HCT116 (cell line): ENCODE measurements around the gene IRF9.

ENCODE experiments used
- ATF3 ChIP-seq: IDR thresholded peaks from 2 replicates; pipeline ENCODE4 v1.6.1; 2012
- CEBPB ChIP-seq: IDR thresholded peaks from 2 replicates; pipeline ENCODE4 v1.6.1; 2012; ENCODE audit warnings: low read depth
- CTCF ChIP-seq, 3 experiments: fragments of 200-600 bp in 1 of 3; sonication (generic) in 1 of 3; IDR thresholded peaks in 2 of 3; conservative IDR thresholded peaks in 1 of 3; 2 replicates each; pipeline ENCODE4 v1.5.1; 2012 to 2017; ENCODE audit warnings: low read depth in 2 of 3, low read length in 2 of 3, antibody characterized with exemption in 1 of 3, borderline replicate concordance in 1 of 3, control low read depth in 1 of 3, mild to moderate bottlenecking in 1 of 3, mixed read lengths in 1 of 3, mixed run types in 1 of 3, moderate library complexity in 1 of 3; ENCODE audit not compliant: insufficient read depth in 1 of 3
- EGR1 ChIP-seq: IDR thresholded peaks from 2 replicates; pipeline ENCODE4 v1.6.1; 2012; ENCODE audit warnings: low read depth
- EZH2 ChIP-seq: fragments of 200-600 bp; sonication (generic); IDR thresholded peaks from 2 replicates; pipeline ENCODE4 v1.6.1; 2017; ENCODE audit warnings: antibody characterized with exemption, mixed run types
- EZH2phosphoT487 ChIP-seq: fragments of 200-600 bp; IDR thresholded peaks from 2 replicates; pipeline ENCODE4 v1.6.1; 2018; ENCODE audit warnings: antibody characterized with exemption, borderline replicate concordance
- FOSL1 ChIP-seq: IDR thresholded peaks from 2 replicates; pipeline ENCODE4 v1.6.1; 2012; ENCODE audit warnings: low read depth
- MAX ChIP-seq: IDR thresholded peaks from 2 replicates; pipeline ENCODE4 v1.6.1; 2012
- POLR2A ChIP-seq: IDR thresholded peaks from 2 replicates; pipeline ENCODE4 v1.7.0; 2011; ENCODE audit warnings: borderline replicate concordance; ENCODE audit not compliant: insufficient read depth, insufficient read length; ENCODE audit errors: extremely low read depth
- POLR2AphosphoS5 ChIP-seq: IDR thresholded peaks from 2 replicates; pipeline ENCODE4 v1.6.1; 2011; ENCODE audit warnings: mild to moderate bottlenecking, low read depth, low read length, moderate library complexity
- REST ChIP-seq: IDR thresholded peaks from 2 replicates; pipeline ENCODE4 v1.6.1; 2012; ENCODE audit warnings: low read depth
- SP1 ChIP-seq: IDR thresholded peaks from 2 replicates; pipeline ENCODE4 v1.6.1; 2012; ENCODE audit warnings: low read depth
- TCF7L2 ChIP-seq: IDR thresholded peaks from 2 replicates; pipeline ENCODE4 v1.7.0; 2011; ENCODE audit warnings: borderline replicate concordance, inconsistent platforms; ENCODE audit not compliant: insufficient read depth, insufficient read length; ENCODE audit errors: extremely low read depth
- YY1 ChIP-seq: IDR thresholded peaks from 2 replicates; pipeline ENCODE4 v1.6.1; 2011; ENCODE audit warnings: low read length, low read depth, moderate library complexity, mild to moderate bottlenecking; ENCODE audit not compliant: insufficient replicate concordance; ENCODE audit errors: extremely low read depth

- no peak for TF ChIP-seq POLR2A
- TF ChIP-seq CTCF (IDR thresholded peaks at IDR 0.05 in 2 of 3, conservative IDR thresholded peaks at IDR 0.05 in 1 of 3; ENCODE audit: borderline replicate concordance in 1 of 3, insufficient read depth in 1 of 3, low read depth in 2 of 3, low read length in 2 of 3): no peak
- no peak for TF ChIP-seq EGR1
- no peak for TF ChIP-seq REST
- no peak for TF ChIP-seq ATF3
- TF ChIP-seq MAX: no peak
- no peak for TF ChIP-seq SP1
- TF ChIP-seq CEBPB: no peak
- TF ChIP-seq YY1: no peak
- no peak for TF ChIP-seq TCF7L2
- no peak for TF ChIP-seq FOSL1
- no peak for TF ChIP-seq EZH2
- no peak for TF ChIP-seq POLR2AphosphoS5
- TF ChIP-seq EZH2phosphoT487: no peak
Measured at GRCh38 chr14:24126939-24127338, 34.1 kb upstream of the IRF9 start.
